ENCODE results near the gene PNPT1. TPM values are rescaled to one million over a fixed set of nuclear protein-coding genes. Genes with fewer than 3 reads are reported as not detected.
"Not testable (repeated sequence)": the region's sequence is repeated elsewhere in the genome, so short reads cannot be mapped to it uniquely, and the experiment has no call there.

PNPT1 gene
- total RNA-seq, 2 donors from 2014 or later: 8.9 to 24.6 TPM

DNA sequence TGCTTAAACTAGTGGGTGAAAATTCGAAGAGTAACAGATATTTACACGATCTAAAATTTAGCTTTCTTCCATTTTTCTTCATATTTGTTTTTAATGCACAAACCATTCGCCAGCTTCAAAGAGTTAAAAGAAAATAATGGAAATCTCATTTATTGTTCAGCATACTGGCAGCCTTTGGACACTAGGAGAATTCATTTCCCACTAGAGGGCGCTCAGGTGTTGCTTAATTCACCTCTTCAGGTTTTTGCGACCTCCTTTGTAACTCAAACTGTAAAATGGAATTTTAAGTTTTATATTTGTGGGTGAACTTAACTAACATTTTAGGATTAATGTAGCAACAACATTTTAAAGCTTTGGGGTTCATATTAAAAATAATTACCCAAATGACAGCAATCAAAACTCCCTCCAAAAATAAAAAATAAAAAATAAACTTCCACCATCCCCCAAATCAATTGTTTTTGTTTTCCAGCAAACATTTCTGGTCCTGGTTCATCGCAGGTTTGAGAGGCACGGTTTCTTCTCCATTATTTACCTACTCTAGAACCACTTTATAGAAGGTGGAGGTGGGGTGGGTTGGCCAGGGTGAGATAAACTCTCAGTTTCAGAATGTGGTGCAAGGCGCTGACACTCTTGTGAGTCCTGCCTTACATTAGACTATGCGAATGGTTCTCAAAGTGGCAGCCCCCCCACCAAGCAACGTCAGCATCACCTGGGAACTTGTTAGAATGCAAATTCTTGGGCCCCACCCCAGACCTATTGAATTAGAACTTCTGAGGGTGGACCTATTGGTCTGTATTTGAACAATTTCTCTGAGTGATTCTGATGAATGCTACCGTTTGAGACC lies 24.7 kb upstream of the PNPT1 start:
- TF ChIP-seq, protein P1, sequence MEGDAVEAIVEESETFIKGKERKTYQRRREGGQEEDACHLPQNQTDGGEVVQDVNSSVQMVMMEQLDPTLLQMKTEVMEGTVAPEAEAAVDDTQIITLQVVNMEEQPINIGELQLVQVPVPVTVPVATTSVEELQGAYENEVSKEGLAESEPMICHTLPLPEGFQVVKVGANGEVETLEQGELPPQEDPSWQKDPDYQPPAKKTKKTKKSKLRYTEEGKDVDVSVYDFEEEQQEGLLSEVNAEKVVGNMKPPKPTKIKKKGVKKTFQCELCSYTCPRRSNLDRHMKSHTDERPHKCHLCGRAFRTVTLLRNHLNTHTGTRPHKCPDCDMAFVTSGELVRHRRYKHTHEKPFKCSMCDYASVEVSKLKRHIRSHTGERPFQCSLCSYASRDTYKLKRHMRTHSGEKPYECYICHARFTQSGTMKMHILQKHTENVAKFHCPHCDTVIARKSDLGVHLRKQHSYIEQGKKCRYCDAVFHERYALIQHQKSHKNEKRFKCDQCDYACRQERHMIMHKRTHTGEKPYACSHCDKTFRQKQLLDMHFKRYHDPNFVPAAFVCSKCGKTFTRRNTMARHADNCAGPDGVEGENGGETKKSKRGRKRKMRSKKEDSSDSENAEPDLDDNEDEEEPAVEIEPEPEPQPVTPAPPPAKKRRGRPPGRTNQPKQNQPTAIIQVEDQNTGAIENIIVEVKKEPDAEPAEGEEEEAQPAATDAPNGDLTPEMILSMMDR (IDR thresholded peaks at IDR 0.05): peak; percentile 79
- Histone ChIP-seq H3K9me3 (no peaks in the 10 kb centered on the region), H3K27ac (no peak overlapping the region), H3K4me3 (no peak overlapping the region), H3K36me3 (no peaks in the 10 kb centered on the region), H3K27me3 (replicated peaks; ENCODE audit: insufficient read depth) (no peaks in the 10 kb centered on the region), H3K4me1 (ENCODE audit: control insufficient read depth in 1 of 2, low read depth in 2 of 2) (no peaks in the 10 kb centered on the region)
- no peak for ATAC-seq (ENCODE audit: insufficient number of reproducible peaks, low FRiP score, low read depth)
- peak; percentile 11 for DNase-seq (ENCODE audit: low spot score)

DNA sequence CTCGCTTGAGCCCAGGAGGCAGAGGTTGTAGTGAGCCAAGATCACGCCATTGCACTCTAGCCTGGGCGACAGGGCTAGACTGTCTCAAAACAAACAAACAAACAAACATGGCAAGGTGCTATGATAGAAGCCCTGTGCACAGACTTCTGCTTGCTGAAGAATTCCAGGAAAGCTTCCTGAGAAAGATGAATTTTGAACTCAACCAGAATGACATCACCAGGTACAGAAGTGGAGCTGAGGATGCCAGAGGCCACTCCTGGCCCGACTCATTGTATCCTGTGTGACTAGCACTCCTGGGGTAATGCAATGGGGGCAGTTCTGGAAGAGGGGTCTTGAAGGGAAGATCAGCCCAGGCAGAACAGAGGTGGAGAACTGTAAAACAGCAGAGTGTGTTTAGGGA lies 22.0 kb upstream of the PNPT1 start:
- no peaks in the 10 kb centered on the region for H3K9me3 ChIP-seq
- ATAC-seq (ENCODE audit: insufficient number of reproducible peaks, low FRiP score, low read depth) (no peak), DNase-seq (ENCODE audit: low spot score) (no peak)
- no peak overlapping the region for H3K4me3 ChIP-seq
- no peaks in the 10 kb centered on the region for H3K27me3 ChIP-seq (replicated peaks; ENCODE audit: insufficient read depth)
- TF ChIP-seq, protein P1 (IDR thresholded peaks at IDR 0.05): no peak
- no peaks in the 10 kb centered on the region for H3K36me3 ChIP-seq
- no peak overlapping the region for H3K27ac ChIP-seq
- no peaks in the 10 kb centered on the region for H3K4me1 ChIP-seq (ENCODE audit: control insufficient read depth in 1 of 2, low read depth in 2 of 2)

DNA sequence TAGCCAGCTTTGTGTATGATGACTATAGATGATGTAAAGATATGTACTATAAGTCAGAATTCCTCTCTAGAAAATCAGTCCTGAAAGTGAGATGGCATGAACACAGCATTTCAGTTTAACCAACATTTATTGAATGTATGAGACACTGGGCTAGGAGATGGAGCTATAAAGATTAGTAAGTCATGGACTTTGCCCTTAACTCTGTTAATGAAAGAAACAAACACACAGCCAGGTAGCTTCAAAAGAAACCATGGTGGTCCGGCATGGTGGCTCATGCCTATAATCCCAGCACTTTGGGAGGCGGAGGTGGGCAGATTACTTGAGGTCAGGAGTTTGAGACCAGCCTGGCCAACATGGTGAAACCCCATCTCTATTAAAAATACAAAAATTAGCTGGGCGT lies 21.5 kb upstream of the PNPT1 start:
- not testable (repeated sequence) for H3K36me3 ChIP-seq; H3K4me3 ChIP-seq; H3K4me1 ChIP-seq (ENCODE audit: control insufficient read depth in 1 of 2, low read depth in 2 of 2); DNase-seq (ENCODE audit: low spot score); H3K9me3 ChIP-seq; H3K27me3 ChIP-seq (replicated peaks; ENCODE audit: insufficient read depth); H3K27ac ChIP-seq; ATAC-seq (ENCODE audit: insufficient number of reproducible peaks, low FRiP score, low read depth)

DNA sequence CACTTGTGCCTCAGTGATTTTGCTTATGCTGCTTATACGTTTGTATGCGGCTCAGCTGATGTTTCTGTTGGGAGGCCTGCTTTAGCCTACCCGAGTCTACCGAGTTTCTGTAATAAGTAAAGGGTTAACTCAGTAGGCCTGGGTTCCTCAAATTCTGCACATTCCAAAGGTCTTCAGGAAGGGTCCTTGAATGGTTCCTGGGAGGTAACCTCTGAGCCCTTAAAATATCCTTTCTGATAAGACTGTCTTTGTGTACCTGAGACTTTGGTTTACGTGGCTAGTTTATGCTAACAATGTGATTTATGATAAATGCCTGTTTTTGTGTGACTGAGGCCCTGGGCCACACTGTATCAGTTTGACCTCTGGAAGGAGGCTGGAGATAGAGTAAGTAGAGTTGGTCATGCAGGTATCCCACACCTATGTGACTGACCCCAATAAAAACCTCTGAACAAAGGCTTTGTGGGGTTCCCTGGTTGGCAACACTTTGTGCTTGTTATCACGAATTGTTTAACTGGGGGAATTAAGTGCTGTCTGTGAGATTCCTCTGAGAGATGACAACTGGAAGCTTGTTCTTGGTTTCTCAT lies 18.9 kb upstream of the PNPT1 start:
- H3K27ac ChIP-seq: no peak overlapping the region
- no peaks in the 10 kb centered on the region for H3K36me3 ChIP-seq
- H3K9me3 ChIP-seq: no peaks in the 10 kb centered on the region
- H3K27me3 ChIP-seq (replicated peaks; ENCODE audit: insufficient read depth): no peaks in the 10 kb centered on the region
- no peak overlapping the region for H3K4me3 ChIP-seq
- no peaks in the 10 kb centered on the region for H3K4me1 ChIP-seq (ENCODE audit: control insufficient read depth in 1 of 2, low read depth in 2 of 2)
- TF ChIP-seq, protein P1 (IDR thresholded peaks at IDR 0.05): no peak
- ATAC-seq (ENCODE audit: insufficient number of reproducible peaks, low FRiP score, low read depth): no peak
- no peak for DNase-seq (ENCODE audit: low spot score)

DNA sequence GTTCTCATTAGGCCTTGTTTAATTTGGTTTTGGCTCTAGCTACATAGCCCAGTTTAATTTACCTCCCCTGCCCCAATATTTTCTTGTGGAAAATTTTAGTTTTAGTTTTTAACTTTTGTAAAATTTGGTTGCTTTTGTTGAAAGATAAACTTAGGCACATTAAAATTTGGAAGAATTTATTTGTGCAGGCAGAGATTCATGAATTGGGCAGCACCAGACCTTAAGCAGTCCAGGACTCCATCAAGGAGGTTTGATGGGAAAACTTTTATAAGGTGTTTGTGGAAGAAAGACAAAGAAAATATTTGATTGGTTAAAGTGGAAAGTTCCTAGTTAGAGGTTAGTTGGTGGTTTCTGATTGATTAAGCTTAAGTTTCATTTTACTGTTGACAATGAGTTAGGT lies 16.4 kb upstream of the PNPT1 start:
- Histone ChIP-seq H3K9me3 (no peaks in the 10 kb centered on the region), H3K27ac (no peak overlapping the region), H3K27me3 (replicated peaks; ENCODE audit: insufficient read depth) (no peaks in the 10 kb centered on the region), H3K36me3 (no peaks in the 10 kb centered on the region), H3K4me3 (no peak overlapping the region), H3K4me1 (ENCODE audit: control insufficient read depth in 1 of 2, low read depth in 2 of 2) (no peaks in the 10 kb centered on the region)
- no peak for DNase-seq (ENCODE audit: low spot score)
- TF ChIP-seq, protein P1 (IDR thresholded peaks at IDR 0.05): no peak
- ATAC-seq (ENCODE audit: insufficient number of reproducible peaks, low FRiP score, low read depth): no peak
